Measurements from ENCODE around the gene TCF4.

The TCF4 gene

GRCh38 chr18:55508651-55509050, 79.3 kb downstream of the TCF4 start:
- no peak for DNase-seq (ENCODE audit: low read depth in 2 of 3, low spot score in 1 of 3)

DNA sequence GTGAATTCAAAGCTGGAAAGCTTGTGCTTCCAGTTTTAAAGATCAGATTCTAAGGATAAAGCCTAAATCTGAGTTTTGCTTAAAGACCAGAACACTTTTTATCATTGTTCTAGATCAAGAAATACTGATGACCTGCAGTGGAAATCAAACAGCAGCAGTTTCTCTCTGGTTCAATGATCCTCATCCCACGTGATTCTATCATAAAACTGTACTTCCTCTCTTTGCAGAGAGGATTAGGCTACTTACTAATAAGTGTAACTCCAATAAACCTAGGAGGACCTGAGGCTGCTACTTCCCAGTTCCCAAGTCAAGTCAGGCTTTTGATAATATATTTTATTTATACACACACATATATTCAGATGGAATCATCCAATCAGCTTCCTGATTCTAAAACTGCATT, 81.9 kb downstream of the TCF4 start:
- no peak for DNase-seq (ENCODE audit: low read depth in 2 of 3, low spot score in 1 of 3)

DNA sequence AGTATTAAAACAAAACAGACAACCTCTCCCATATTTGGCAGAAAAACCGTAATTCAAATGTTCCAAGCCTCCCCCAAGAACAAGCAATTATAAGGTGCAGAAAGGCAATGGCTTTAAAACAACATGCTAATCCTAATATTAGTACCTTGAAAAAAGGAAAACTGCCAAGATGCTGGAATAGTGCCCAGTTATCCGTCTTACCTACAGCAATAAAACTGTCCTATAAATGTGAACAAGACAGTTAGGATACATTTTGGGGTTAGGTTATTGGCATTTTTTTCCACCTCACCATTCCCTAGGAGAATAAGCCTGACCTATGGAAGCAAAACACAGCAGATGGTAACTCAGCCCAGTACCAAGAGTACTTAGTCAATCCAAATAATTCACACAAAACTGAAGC, 83.2 kb downstream of the TCF4 start:
- no peak for DNase-seq (ENCODE audit: low read depth in 2 of 3, low spot score in 1 of 3)

- DNase-seq (ENCODE audit: low read depth in 2 of 3, low spot score in 1 of 3), result no peak
Observed at GRCh38 chr18:55503167-55503820, 84.7 kb downstream of the TCF4 start.

DNA sequence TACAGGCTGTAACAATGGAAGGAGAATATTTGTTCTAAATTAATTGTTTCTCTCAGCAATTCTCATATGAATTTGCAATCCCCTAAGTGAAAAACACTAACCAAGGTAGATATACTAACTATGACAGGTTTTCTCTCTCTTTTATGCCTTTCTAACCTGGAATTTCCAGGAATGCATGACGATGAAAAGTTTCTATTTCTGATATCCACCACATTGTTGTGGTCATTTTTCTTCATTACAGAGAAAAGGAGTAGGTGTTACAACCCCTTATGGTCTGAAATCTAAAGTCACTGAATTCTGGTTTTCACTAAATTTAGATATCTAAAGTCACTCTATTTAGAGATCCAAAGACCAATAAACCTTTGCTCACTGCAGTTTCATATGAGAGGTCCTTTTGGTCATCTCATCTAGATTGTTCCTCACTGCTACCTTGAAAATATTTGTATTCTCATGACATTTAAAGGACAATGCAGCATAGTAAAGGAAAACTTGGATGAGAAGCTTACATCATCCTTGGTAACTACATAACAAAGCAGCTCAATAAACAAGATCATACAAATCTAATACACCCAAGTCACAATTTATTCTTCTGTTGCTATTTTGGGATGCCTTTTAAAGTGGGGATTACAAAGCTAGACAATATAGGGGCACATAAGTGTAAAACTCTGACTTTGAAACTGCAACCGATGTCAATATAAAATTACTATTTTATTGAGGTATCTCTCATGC, 85.8 kb downstream of the TCF4 start:
- no peak for DNase-seq (ENCODE audit: low read depth in 2 of 3, low spot score in 1 of 3)

DNA sequence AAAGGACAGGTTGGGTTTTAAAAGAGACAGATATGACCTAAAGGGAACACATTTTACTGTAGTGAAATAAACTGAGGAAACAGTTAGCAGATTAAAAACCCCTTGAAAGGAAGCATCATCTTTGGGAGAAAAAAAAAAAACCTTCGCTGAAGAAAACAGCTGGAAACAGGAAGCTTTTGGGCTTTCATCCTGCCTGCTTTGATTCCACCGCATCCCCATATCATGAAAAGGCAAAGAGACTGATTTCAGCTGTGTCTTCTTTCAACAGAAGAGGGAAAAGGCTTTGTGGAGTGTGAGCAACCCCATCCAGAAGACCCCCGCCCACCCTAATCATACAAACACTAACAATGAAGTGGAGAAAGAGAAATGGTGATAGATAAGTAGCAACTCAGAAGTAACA, 86.4 kb downstream of the TCF4 start:
- no peak for DNase-seq (ENCODE audit: low read depth in 2 of 3, low spot score in 1 of 3)

DNA sequence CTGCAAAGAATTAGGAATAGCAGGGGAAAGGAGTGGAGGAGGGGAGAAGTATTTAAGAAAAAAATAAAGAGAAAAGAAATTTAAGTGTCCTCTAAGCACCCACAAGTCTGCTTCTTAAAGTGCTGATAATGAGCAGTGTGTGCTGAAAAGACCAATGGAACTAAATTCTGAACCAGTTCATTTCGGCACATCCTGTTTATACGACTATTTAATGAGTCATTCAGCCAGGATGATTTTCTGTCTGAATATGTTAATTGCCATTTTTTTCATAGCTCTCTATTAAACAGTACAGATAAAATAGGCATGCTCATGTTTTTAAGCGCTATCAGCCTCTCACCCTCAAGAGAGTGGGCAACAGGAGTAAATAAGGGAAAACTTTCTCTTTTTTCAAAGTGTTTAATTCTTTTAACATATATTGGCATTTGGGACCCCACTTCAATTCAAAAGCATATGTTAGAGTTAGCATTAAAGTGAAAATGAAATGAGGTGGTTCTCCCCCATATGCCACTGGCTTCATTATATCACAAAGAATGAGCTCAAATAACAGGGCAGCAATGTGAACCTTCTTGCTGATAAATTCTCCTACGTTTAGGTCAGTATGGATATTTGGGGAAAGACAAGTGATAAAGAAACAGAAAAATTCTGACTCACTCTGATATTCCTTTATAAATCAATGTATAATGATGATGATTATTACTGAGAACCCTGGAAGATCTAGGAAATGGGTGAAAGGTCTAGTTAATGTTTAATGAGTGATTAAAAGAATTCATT, 87.5 kb downstream of the TCF4 start:
- no peak for DNase-seq (ENCODE audit: low read depth in 2 of 3, low spot score in 1 of 3)

GRCh38 chr18:55499526-55499925, 88.5 kb downstream of the TCF4 start:
- no peak for DNase-seq (ENCODE audit: low read depth in 2 of 3, low spot score in 1 of 3)

DNA sequence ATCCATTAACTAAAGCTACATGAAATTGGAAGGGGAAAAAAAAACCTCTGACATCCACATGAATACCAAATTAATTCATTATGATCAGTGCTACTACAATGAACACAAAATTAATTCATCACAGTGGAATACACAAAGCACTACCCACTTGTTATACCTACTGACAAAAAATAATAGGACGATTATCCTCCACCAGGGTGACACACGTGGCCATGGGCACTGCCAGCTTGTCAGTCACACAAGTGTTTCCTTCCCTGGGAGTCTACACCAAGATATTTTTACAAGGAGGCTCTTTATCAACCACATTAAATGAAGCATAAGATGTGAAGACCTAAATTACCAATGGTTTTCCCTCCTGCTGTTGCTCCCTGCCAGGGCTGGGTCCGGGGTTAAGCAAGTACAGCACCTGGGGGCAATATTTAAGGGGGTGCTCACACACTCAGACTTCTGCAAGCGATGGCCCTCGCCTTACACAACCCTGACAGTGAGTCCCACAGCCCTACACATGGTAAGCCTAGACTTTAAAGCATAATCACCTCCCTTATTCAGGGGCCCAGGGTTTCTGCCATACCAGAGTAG, 90.1 kb downstream of the TCF4 start:
- DNase-seq (ENCODE audit: low read depth in 2 of 3, low spot score in 1 of 3), result no peak

- DNase-seq (ENCODE audit: low read depth in 2 of 3, low spot score in 1 of 3), result no peak
Observed at GRCh38 chr18:55494899-55495298, 93.1 kb downstream of the TCF4 start.

- DNase-seq (ENCODE audit: low read depth in 2 of 3, low spot score in 1 of 3), result no peak
Observed at GRCh38 chr18:55494441-55494840, 93.6 kb downstream of the TCF4 start.

DNA sequence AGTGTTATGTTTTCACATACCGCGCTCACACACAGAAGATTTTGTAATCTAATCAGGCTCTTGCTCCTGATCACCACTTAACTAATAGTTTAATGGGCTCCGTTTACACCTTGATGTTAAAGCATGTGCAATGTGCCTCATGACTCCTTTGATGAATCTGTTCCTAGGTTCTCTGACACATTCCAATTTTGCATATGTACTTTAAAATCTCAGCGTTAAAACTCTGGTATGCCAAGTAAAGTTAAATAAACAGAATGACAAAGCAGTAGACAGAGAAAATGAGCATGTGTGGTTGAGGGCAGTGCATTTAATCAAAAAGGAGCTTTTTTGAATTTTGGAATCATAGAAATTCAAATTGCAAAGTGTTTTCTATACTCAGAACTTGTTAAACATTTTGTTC, 96.4 kb downstream of the TCF4 start:
- no peak for DNase-seq (ENCODE audit: low read depth in 2 of 3, low spot score in 1 of 3)

- DNase-seq (ENCODE audit: low read depth in 2 of 3, low spot score in 1 of 3), result peak; percentile 20 to 26 (median 25)
Observed at GRCh38 chr18:55489034-55489986, 98.7 kb downstream of the TCF4 start.

- no peak for DNase-seq (ENCODE audit: low read depth in 2 of 3, low spot score in 1 of 3)
Observed at GRCh38 chr18:55488473-55488872, 99.5 kb downstream of the TCF4 start.

- no peak for DNase-seq (ENCODE audit: low read depth in 2 of 3, low spot score in 1 of 3)
Observed at GRCh38 chr18:55487997-55488396, 100.0 kb downstream of the TCF4 start.

DNA sequence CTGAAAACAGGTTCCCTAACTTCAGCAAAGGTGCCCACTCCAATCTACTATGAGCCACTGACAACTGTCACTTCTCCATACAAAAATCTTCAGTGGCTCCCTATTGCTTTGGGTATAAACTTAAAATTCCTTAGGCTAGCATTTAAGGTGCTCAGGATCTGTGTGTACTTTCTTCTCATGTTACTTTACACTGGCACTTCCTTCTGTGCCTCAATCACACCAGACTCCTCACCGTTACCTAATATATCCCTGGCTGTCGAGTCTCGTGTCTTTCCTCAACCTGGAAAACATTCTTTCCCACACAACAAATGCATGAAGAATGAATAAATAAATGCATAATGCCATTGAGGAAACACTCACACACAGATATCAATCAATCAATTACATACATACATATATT, 101.1 kb downstream of the TCF4 start:
- DNase-seq (ENCODE audit: low read depth in 2 of 3, low spot score in 1 of 3), result no peak

GRCh38 chr18:55485666-55486065, 102.3 kb downstream of the TCF4 start:
- no peak for DNase-seq (ENCODE audit: low read depth in 2 of 3, low spot score in 1 of 3)

GRCh38 chr18:55484773-55485172, 103.2 kb downstream of the TCF4 start:
- DNase-seq (ENCODE audit: low read depth in 2 of 3, low spot score in 1 of 3), result no peak

DNA sequence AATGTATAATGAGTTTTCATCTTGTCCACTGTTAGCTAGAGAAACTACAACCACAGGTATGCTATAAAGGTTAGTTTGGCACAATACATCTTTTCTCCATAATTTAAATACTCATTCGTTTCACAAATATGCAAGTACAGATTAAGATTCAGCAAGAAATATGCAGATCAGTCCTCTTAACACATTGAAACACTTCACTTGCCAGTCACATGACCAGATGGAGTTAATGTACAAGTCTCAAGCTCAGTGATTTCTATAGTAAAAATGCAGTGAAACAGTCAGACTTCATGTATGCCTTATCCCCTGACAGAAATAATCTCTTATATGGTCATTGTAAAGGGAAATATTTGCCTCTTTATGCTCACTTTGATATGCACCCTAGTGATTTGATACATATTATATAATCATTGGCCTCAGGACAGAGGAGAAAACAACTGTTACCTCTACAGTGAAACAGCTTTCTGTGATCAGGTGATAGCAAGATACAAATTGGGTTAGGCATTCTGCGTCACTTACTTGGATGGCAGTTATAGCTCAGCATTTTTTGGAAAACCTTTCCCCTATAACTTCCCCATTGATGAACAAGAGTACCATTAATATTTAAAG, 104.6 kb downstream of the TCF4 start:
- no peak for DNase-seq (ENCODE audit: low read depth in 2 of 3, low spot score in 1 of 3)

DNA sequence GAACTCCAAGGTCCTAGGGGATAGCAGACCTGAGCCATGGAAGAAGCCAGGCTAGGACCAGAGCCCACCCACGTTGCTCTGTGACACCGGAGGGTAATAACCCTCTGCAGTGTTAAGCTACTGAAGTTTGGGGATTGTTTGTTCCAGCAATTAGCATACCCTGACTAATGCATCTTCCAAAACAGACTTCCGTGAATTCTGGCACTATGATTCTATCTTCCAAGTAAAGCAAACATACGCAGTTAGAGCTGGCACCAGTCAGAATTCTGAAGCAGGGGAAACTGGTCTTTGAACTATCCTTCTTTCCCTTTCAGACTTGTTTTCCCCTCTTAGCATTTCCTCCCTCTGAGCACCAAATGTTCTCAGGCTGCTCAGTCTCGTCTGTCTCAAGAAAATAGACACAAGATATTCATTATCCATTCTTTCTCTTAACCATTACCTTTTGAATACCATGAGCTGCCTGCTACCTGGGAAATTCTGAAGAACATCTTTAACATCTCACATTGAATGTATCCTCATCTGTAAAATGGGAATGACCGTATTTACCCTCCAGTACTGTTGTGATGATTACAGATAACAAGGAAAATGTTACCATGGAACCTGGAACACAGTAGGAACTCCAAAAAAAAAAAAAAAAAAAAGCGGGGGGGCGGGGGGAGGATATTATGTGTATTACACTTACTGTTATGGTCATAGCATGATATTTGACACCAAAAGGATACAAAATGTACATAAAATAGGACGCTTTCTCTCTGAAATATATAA, 108.2 kb downstream of the TCF4 start:
- no peak for DNase-seq (ENCODE audit: low read depth in 2 of 3, low spot score in 1 of 3)

All from stimulated activated CD4-positive, alpha-beta T cell treated with anti-CD3 and anti-CD28 coated beads, Interleukin-12 subunit alpha, Interleukin-12 subunit beta, amount 100 ng/mL, for 48 hours (primary cell).